ENCODE results near the gene GPR137B. TPM values are rescaled to one million over a fixed set of nuclear protein-coding genes. Genes with fewer than 3 reads are reported as not detected.

GPR137B gene
- total and polyA plus RNA-seq, 2 of the 8 experiments (the other 6 are each of a cell fraction or from before 2014, with no cell fraction given) = 6.9 to 7.7 TPM

DNA sequence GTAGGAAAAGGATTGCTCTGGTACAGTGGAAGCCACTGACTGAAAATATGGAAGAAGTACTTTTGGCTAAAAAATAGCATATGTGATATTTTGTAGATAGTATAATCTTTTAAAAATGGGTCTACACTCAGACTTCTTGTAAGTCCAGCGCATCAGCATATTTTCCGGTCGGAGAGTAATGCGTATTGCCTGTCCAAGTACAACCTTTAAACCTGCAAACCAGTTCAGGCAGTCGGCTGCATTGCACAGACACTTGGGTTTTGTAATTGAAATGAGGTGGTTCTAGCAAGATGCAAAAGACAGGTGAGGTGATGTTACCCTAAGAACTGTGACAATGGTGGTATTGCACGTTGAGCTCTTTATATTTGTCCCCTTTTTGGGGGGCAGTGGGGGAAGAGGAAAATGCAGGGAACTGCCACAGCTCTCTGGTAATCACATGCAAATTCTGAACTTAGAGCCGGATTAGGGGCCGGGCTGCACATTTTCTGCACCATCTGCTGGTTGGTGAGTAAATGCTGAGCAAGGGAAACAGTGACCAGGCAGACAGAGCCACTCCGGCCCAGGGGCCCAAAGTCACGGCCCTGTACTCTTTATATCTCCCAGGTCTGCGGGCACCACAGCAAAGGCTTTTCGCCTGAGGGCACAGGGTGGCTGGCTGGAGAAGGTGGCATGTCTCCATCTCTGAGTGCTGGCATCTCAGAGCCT is 2.3 kb downstream of the GPR137B start:
- Histone ChIP-seq H2BK5ac (ENCODE audit: low read depth, low read length) (no peak overlapping the region), H2BK12ac (ENCODE audit: low read depth, low read length) (no peak overlapping the region), H4K5ac (ENCODE audit: insufficient read length, low read depth, low read length) (no peak overlapping the region), H3K9me3 (ENCODE audit: insufficient read depth in 2 of 2, low read depth in 1 of 2, low read length in 1 of 2) (no peaks in the 10 kb centered on the region), H3K79me2 (ENCODE audit: control insufficient read depth in 1 of 2, insufficient read depth in 2 of 2, low read length in 2 of 2) (peaks cover 0 to 3% of the 10 kb centered on the region in 2 experiments; a peak in 1 of 4 replicates), H4K91ac (replicated peaks; ENCODE audit: insufficient read length, low read length) (no peak overlapping the region), H3K18ac (ENCODE audit: extremely low read depth, low read length) (no peak overlapping the region), H2AK5ac (ENCODE audit: low read depth, low read length) (no peak overlapping the region), H4K20me1 (replicated peaks in 1 of 2; ENCODE audit: control insufficient read depth in 1 of 2, insufficient read depth in 2 of 2, low read length in 2 of 2) (peaks cover 4 to 19% of the 10 kb centered on the region in 2 experiments), H3K14ac (ENCODE audit: insufficient read length) (no peak overlapping the region), H2BK120ac (replicated peaks; ENCODE audit: low read depth, low read length) (no peak overlapping the region), H3K27ac (ENCODE audit: low read depth, low read length) (no peak overlapping the region), H3K23ac (ENCODE audit: insufficient read length) (no peak overlapping the region), H3K56ac (replicated peaks; ENCODE audit: insufficient read length, low read depth, low read length) (no peak overlapping the region), H2BK15ac (ENCODE audit: low read length) (0 out of 2 replicates have a peak overlapping the region, but pooled peaks have one; percentile 46), H2AFZ (ENCODE audit: low read length) (no peak overlapping the region), H3K27me3 (replicated peaks in 1 of 4; ENCODE audit: control insufficient read depth in 3 of 4, extremely low read depth in 1 of 4, insufficient read depth in 3 of 4, low read length in 3 of 4) (peaks cover 14 to 46% (median 37%) of the 10 kb centered on the region in 4 experiments), H3K36me3 (ENCODE audit: control insufficient read depth in 2 of 4, insufficient read depth in 4 of 4, low read length in 3 of 4) (no peaks in the 10 kb centered on the region; a peak in 1 of 8 replicates), H3K4me2 (ENCODE audit: insufficient read depth in 1 of 2, low read depth in 2 of 2, low read length in 2 of 2) (peak overlapping the region; percentile 90 to 91; a peak in 3 of 4 replicates), H4K8ac (ENCODE audit: extremely low read depth, insufficient read depth, low read length) (no peak overlapping the region), H3K23me2 (ENCODE audit: low read depth, low read length) (peaks cover 21% of the 10 kb centered on the region), H3K9ac (replicated peaks in 1 of 4; ENCODE audit: extremely low read depth in 1 of 4, low read depth in 3 of 4, low read length in 3 of 4) (no peak overlapping the region), H3K79me1 (ENCODE audit: low read depth, low read length) (peaks cover under 1% of the 10 kb centered on the region), H2BK20ac (ENCODE audit: low read length) (no peak overlapping the region), H3K4me1 (replicated peaks in 1 of 4; ENCODE audit: control insufficient read depth in 3 of 4, insufficient read depth in 4 of 4, low read length in 3 of 4) (peaks cover 6 to 11% (median 9%) of the 10 kb centered on the region in 4 experiments), H3K4ac (replicated peaks; ENCODE audit: insufficient read length, low read depth, low read length) (peak overlapping the region; percentile 69), H3K4me3 (ENCODE audit: extremely low read depth in 1 of 4, insufficient read depth in 2 of 4, low read depth in 3 of 4, low read length in 4 of 4) (peak overlapping the region in 1 of 4 experiments; percentile 5; a peak in 1 of 8 replicates)
- no peak for FAIRE-seq
- DNase-seq (ENCODE audit: low read depth in 1 of 2, low spot score in 2 of 2) = no peak
- 77% methylated on average over 12 of the region's 12 CpGs; no CpG with 5 or more reads in 1 of the 2 experiments for WGBS, 2 experiments (ENCODE audit: extremely low coverage in 1 of 2, insufficient coverage in 1 of 2, insufficient read length in 1 of 2, insufficient replicate concordance in 2 of 2, low coverage in 1 of 2, low lambda C conversion rate in 2 of 2, missing lambda C conversion rate in 1 of 2)
- TF ChIP-seq TCF12 (IDR thresholded peaks at IDR 0.05; ENCODE audit: low read depth, low read length) = no peak
- no peak for TF ChIP-seq KDM5A (IDR thresholded peaks at IDR 0.05; ENCODE audit: low read length)
- TF ChIP-seq MAFK (IDR thresholded peaks at IDR 0.05; ENCODE audit: low read depth, low read length) = peak; percentile 64; the same call in 1 of the 2 replicates
- CTCF ChIA-PET (ENCODE audit: partially characterized antibody) = interaction anchor here (1.0 to 2.0 kb wide), 8 partner anchors 9 to 390 kb away, joined by 3 to 8 read pairs (median 4); no protein-coding TSS in a partner anchor
- POLR2A ChIA-PET (ENCODE audit: partially characterized antibody) = interaction anchor here (0.9 kb wide), 2 partner anchors 13 to 137 kb away, joined by 3 read pairs; no protein-coding TSS in a partner anchor
